ENCODE data around the gene CAPN11. TPM values are rescaled to one million over a fixed set of nuclear protein-coding genes. Genes with fewer than 3 reads are reported as not detected.

The CAPN11 gene
- total and polyA plus RNA-seq, 9 of the 15 experiments (the other 6 are each of a cell fraction or from before 2014, with no cell fraction given): 0.03 to 0.61 (median 0.17) TPM; not detected in 1

GRCh38 chr6:44133003-44133931, 25.4 kb upstream of the CAPN11 start:
- peak overlapping the region; percentile 51 to 89 for H3K9ac ChIP-seq (ENCODE audit: insufficient read depth in 1 of 2, low read depth in 2 of 2, low read length in 2 of 2)
- intact Hi-C loops (cut with micrococcal nuclease) (no loop called here), in situ Hi-C loops (cut with MboI) (no loop called here)
- peaks cover 63% of the 10 kb centered on the region for H3K79me2 ChIP-seq (ENCODE audit: control insufficient read depth, insufficient read depth, low read length)
- no TSS peak for BruUV-seq (replicated peaks)
- 26% methylated on average over 9 of the region's 9 CpGs for WGBS (ENCODE audit: insufficient coverage, low coverage, missing lambda C conversion rate)
- peak overlapping the region; percentile 12 for H3K4me3 ChIP-seq
- POLR2A ChIA-PET: interaction anchor here (0.6 to 5.0 kb wide), 9 partner anchors 9 to 114 kb away, joined by 3 to 29 read pairs (median 6); partner anchors contain the start of gene HSP90AB1
- H3K4me2 ChIP-seq (ENCODE audit: insufficient read depth, low read length): peak overlapping the region; percentile 87
- ATAC-seq: peak; percentile 80
- H3K9me1 ChIP-seq (ENCODE audit: control insufficient read depth, insufficient read depth, low read length): no peaks in the 10 kb centered on the region
- no peaks in the 10 kb centered on the region for H4K20me1 ChIP-seq (replicated peaks; ENCODE audit: control insufficient read depth, insufficient read depth, low read length)
- no peaks in the 10 kb centered on the region for H3K27me3 ChIP-seq (ENCODE audit: control insufficient read depth in 2 of 2, insufficient read depth in 2 of 2, low read length in 2 of 2)
- peak overlapping the region; percentile 35; the same call in 1 of the 2 replicates for H2AFZ ChIP-seq (ENCODE audit: low read depth, low read length)
- H3K36me3 ChIP-seq (ENCODE audit: control insufficient read depth, insufficient read depth, low read length): peaks cover 40% of the 10 kb centered on the region
- DNase-seq (ENCODE audit: extremely low read depth in 1 of 4, low spot score in 3 of 4): peak; percentile 53 to 63 (median 57)
- peaks cover 57 to 75% of the 10 kb centered on the region in 2 experiments for H3K4me1 ChIP-seq (replicated peaks in 1 of 2; ENCODE audit: control insufficient read depth in 2 of 2, insufficient read depth in 2 of 2, low read length in 2 of 2)
- peak overlapping the region; percentile 66 for H3K27ac ChIP-seq (ENCODE audit: extremely low read depth, low read depth, low read length)
- FAIRE-seq: peak; percentile 72
- CTCF ChIA-PET (ENCODE audit: low intra/inter-chr PET ratio): no interaction called here
- no peaks in the 10 kb centered on the region for H3K9me3 ChIP-seq (replicated peaks; ENCODE audit: control insufficient read depth, insufficient read depth, low read depth, low read length)
- TF ChIP-seq, protein P1, sequence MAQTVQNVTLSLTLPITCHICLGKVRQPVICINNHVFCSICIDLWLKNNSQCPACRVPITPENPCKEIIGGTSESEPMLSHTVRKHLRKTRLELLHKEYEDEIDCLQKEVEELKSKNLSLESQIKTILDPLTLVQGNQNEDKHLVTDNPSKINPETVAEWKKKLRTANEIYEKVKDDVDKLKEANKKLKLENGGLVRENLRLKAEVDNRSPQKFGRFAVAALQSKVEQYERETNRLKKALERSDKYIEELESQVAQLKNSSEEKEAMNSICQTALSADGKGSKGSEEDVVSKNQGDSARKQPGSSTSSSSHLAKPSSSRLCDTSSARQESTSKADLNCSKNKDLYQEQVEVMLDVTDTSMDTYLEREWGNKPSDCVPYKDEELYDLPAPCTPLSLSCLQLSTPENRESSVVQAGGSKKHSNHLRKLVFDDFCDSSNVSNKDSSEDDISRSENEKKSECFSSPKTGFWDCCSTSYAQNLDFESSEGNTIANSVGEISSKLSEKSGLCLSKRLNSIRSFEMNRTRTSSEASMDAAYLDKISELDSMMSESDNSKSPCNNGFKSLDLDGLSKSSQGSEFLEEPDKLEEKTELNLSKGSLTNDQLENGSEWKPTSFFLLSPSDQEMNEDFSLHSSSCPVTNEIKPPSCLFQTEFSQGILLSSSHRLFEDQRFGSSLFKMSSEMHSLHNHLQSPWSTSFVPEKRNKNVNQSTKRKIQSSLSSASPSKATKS (CRISPR knock-in tag; IDR thresholded peaks at IDR 0.05): no peak
- TF ChIP-seq ZNF318 (IDR thresholded peaks at IDR 0.05; ENCODE audit: borderline replicate concordance in 1 of 2, low read depth in 1 of 2) (no peak), KDM2B (CRISPR knock-in tag; IDR thresholded peaks at IDR 0.05) (0 out of 2 replicates have a peak, but pooled peaks have one; percentile 45), ZNF311 (CRISPR knock-in tag; IDR thresholded peaks at IDR 0.05) (no peak), XRCC3 (IDR thresholded peaks at IDR 0.05) (no peak), PTRF (tag; IDR thresholded peaks at IDR 0.05) (no peak), ZNF785 (CRISPR knock-in tag; IDR thresholded peaks at IDR 0.05) (no peak), RBFOX2 (IDR thresholded peaks at IDR 0.05; ENCODE audit: low read depth, low read length) (no peak), ZNF146 (CRISPR knock-in tag; IDR thresholded peaks at IDR 0.05; ENCODE audit: unreplicated experiment) (no peak), HDAC1 (IDR thresholded peaks at IDR 0.05) (peak in 1 of 2 experiments; percentile 21; a peak in 1 of 4 replicates), ZNF668 (CRISPR knock-in tag; IDR thresholded peaks at IDR 0.05) (no peak)

All from K562 (cell line).